KBM-7 (cell line): ENCODE results near the gene PLEKHG3.
"Not testable (repeated sequence)": the region's sequence is repeated elsewhere in the genome, so short reads cannot be mapped to it uniquely, and the experiment has no call there.

Experiments used
- DNase-seq: peaks from one replicate; pipeline ENCODE4 v3.0.0-alpha.2; 2015
- in situ Hi-C: fragments of 300-500 bp; cut with MboI; formaldehyde crosslinking; loops from 2 replicates; pipeline ENCODE4 v1.14.3; 2020; ENCODE audit warnings: low sequenced_read_pairs, low pct_unique_long_range_greater_than_20kb, mixed read lengths

PLEKHG3 gene

DNA sequence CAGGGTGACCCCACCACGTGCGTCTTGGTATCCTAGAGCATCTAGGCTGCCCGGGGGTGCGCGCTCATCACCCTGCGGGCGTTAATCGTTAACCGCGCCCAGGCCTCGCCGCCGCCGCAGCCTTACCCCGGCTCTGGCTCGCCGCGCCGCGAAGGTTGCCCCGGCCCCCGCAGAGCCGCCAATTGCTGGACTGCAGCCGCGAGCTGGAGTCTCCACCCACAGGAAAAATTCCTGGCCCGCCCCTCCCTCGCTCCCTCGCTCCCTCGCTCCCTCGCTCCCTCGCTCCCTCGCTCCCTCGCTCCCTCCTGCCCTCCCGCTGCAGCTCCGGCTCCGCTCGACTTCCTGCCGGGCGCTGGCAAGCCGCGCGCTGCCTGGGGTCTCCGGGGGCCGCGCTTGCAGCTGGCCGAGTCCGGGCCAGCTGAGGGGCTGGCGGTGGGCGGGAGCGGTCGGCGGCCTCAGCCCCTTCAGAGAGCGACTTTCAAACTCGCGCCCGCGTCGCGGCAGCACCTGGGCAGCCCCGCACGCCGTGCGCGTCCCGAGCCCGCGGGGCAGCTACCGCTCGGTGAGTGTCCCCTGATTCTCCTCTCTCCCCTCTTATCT, at the start of gene PLEKHG3:
PLEKHG3 (plus strand) TSS at position 282 of the 600 bp plus-strand sequence. CDS start 23,208 bp downstream, outside the sequence.
- in situ Hi-C loops, result no loop called here
- DNase-seq, result peak; percentile 51

DNA sequence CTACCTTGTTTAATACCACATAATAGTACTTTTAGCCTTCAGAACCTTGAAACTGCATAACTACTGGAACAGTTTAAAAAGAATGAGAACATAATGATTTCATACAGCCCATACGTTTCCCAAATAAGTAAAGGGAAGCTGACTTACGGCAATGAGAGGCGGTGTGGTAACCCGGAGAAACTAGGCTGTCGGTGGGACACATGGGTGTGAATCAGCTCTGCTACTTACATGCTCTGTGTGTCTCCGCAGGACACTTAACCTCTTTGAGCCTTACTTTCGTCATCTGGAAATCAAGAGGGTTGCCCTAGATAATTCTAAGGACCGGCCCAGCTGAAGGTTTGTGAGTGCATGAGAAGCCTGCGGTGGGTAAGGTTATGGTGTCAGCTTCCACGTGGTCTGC, 49.3 kb upstream of the PLEKHG3 start:
- in situ Hi-C loops, result no loop called here
- DNase-seq, result no peak

DNA sequence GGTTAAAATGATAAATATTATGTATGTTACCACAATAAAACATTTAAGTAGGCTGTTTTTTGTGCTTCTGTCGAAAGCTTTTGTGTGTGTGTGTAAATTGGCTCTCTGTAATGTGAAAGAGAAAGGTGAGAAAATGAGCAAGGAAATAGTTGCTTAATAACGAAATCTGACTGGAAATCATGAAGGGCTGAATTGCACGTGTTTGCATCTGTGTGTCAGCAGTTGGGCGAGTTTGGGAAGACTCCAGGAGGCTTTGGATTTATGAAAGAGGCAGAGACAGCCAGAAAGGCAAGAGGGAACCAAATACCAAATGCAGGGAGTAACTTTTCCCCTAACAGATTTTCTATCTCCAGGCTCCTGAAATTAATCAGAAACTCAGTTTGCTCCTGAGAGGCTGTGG, 47.2 kb upstream of the PLEKHG3 start:
- in situ Hi-C loops, result no loop called here
- DNase-seq, result no peak

DNA sequence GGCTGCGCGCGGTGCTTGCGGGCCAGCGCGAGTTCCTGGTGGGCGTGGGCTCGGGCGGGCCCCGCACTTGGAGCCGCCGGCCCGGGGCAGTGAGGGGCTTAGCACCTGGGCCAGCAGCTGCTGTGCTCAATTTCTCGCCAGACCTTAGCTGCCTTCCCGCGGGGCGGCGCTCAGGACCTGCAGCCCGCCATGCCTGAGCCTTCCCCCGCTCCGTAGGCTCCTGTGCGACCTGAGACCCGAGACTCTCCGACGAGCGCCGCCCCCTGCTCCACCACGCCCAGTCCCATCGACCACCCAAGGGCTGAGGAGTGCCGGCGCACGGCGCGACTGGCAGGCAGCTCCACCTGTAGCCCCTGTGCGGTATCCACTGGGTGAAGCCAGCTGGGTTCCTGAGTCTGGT, 46.0 kb upstream of the PLEKHG3 start:
- no peak for DNase-seq
- in situ Hi-C loops, result no loop called here

DNA sequence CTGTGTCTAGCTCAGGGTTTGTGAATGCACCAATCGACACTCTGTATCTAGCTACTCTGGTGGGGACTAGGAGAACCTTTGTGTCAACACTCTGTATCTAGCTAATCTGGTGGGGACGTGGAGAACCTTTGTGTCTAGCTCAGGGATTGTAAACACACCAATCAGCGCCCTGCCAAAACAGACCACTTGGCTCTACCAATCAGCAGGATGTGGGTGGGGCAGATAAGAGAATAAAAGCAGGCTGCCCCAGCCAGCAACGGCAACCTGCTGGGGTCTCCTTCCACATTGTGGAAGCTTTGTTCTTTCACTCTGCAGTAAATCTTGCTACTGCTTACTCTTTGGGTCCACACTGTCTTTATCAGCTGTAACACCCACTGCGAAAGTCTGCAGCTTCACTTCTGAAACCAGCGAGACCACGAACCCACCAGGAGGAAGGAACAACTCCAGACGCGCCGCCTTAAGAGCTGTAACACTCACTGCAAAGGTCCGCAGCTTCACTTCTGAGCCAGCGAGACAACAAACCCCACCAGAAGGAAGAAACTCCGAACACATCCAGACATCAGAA, 45.4 kb upstream of the PLEKHG3 start:
- DNase-seq, in situ Hi-C loops: not testable (repeated sequence)

DNA sequence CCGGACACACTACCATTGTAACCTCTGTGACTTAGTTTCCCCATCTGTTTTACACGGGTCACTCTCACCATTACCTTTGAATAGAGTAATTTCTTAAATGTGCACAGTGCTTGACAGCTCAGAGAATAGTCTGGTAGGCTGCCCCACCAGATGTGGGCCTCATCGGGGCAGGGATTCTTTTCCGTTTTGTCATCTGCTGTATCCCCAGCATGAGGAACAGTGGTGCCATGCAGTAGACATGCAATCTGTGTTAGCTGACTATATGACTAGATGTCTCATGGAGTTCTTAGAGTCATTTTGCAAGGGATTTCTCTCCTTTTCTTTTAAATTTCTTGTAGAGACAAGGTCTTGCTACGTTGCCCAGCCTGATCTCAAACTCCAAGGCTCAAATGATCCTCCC, 44.9 kb upstream of the PLEKHG3 start:
- in situ Hi-C loops, result no loop called here
- no peak for DNase-seq

DNA sequence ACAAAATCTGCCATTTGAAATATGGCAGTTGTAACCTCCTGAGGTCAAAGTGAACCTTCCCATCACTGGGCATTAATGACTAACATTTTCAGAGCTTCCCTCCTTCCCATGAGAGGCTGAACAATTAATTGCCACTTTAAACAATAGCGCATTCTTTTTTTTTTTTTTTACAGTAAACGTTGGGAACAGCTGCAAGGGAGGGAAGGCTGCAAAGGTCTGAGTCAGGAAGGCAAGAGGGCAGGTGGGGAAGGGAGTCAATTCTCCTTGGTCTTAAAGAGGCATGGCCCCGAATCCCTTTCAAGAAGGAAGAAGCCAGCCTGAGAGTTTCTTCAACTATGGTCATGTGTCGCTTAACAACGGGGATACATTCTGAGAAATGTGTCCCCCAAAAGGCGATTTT, 41.0 kb upstream of the PLEKHG3 start:
- in situ Hi-C loops, result no loop called here
- no peak for DNase-seq

DNA sequence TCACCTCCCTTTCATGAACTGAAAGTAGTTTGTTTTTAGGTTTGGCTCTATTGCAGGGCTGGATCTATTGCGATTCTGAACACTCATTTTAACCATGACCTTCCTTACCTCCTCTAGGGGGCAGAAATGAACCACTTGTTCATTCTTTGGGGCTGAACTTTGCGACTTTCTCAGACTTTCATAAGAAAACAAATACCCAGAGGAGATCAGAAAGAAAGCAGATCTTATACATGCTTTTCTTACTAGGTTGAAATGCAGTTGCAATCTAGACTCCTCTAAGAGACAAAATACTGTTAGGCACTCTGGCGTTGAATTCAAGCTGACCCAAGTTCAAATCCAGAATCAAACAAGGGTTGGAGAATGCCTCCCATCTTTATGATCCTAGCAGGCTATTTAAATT, 32.6 kb upstream of the PLEKHG3 start:
- DNase-seq, result peak; percentile 63
- in situ Hi-C loops, result loop anchor here (10.0 kb wide), 1 partner anchor 93 kb away; no protein-coding TSS in a partner anchor

DNA sequence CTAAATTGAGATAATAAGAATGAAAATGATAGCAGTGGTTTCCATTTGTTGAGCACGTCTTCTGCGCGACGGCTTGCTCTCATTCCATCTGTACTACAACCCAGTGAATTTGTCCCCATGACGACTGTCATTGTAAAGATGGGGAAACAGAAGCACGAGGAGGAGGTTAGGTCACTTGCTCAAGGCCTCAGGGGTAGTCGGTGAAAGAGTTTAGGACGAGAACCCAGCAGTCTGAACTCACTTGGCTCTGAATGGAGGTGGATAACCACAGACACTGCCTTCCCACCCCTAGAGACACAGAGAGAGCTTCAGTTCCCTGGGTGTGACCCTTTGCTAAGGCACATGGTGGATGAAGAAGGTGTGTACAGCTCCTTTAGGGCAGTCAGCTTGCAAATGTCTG, 30.9 kb upstream of the PLEKHG3 start:
- in situ Hi-C loops, result loop anchor here (10.0 kb wide), 1 partner anchor 91 kb away; no protein-coding TSS in a partner anchor
- DNase-seq, result no peak

DNA sequence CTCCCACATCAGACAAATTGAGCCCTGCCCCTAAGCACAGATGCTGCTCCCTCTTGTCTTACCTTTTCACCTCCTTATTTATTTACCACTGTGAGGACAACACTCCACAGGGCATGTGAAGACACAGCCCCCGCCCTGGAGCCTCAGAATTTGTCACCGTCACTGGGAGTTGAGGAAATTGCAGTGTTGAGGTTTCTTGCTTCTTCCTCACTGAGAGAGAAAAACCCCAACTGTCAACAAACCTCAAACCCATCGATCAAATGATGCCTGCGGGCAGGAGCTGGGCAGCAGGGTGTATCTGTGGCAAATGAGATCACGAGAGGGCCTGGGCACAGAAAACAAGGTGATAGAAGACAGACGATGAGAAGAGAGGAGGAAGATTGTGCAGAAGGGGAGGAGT, 30.5 kb upstream of the PLEKHG3 start:
- DNase-seq, result peak; percentile 95
- in situ Hi-C loops, result loop anchor here (10.0 kb wide), 1 partner anchor 91 kb away; no protein-coding TSS in a partner anchor

DNA sequence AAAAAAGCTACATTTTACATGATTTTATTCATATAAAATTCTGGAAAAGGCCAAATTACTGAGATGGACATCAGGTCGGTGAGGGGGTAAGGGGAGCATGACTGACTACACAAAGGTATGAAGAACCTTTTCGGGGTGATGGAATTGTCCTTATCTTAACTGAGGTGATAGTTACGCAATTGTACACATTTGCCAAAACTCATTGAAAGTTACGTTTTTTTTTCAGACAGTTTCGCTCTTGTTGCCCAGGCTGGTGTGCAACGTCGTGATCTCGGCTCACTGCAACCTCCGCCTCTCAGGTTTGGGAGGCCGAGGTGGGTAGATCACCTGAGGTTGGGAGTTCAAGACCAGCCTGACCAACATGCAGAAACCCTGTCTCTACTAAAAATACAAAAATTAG, 29.4 kb upstream of the PLEKHG3 start:
- no peak for DNase-seq
- in situ Hi-C loops, result loop anchor here (10.0 kb wide), 1 partner anchor 90 kb away; no protein-coding TSS in a partner anchor

DNA sequence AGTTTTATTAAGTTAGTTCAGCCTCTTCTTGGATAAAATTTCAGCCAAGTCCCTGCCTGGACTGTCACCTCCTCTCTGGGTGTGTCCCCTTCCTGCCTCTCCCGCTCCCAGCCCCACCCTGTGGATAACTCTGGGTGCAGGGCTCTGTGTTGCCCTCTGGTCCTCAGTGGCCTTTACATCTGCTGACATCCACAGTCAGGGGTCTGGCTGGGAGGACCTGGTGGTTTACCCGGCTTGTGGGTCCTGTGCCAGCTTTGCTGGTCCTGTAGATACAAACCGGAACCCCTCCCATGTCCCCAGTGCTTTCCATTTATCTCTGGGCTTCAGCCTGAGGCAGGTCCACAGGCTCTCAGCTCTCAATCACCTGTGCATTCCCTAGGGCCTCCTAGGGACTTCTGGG, 28.9 kb upstream of the PLEKHG3 start:
- no peak for DNase-seq
- in situ Hi-C loops, result loop anchor here (10.0 kb wide), 1 partner anchor 89 kb away; no protein-coding TSS in a partner anchor

DNA sequence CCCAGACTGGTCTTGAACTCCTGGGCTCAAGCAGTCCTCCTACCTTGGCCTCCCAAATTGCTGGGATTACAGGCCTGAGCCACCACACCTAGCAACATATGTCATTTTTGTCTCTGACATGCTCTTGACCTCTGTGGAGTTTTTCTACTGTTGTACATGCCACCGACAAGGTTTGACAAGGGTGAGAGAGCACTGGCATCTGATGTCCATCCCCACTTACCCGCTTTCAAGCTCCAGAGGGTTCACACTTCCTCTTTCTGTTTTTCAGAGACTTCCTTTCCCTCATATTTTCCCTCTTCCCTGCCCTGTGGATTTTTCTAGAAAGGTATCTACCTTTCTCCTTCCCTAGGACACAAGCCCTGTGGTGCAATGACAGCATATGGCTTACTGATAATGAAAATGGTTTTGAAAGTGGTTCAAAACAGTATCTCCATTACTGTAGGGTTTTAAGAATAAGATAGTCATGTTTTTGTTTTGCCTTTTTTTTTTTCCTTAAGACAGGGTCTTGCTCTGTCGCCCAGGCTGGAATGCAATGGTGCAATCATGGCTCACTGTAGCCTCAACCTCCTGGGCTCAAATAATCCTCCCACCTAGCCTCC, 27.7 kb upstream of the PLEKHG3 start:
- in situ Hi-C loops, result loop anchor here (10.0 kb wide), 1 partner anchor 88 kb away; no protein-coding TSS in a partner anchor
- DNase-seq, result peak; percentile 54

DNA sequence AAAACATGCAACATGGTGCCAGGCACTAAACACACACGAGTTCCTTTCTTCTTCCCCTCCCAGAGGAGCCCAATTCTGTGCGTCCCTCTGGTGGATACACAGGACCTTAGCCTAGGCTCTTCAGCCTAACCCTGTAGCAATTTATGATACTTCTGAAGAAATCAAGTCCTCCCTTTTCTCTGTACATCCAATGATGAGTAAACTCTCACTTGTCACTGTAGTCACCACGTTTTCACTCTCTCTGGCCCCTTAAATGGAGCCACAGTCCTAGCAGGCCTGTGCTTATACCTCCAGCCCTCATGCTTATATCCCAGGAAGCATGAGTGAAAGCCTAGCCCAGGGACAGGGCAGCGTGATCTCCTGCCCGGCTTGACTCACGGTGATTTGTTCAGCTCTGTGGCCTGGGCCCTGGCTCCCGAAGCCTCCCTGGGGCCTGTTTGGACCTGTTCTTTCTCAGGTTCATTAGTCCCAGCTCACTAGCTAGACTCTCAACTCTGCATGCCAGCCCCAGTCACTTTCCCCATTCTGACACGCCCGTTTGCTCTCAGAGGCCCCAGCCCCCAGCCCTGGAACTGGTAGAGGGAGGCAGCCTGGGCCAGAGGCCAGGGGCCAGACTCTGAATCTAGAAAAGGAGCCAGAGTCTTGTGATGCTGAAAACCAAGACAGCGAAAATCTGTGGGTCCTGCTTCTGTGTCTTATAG, 24.1 kb upstream of the PLEKHG3 start:
- DNase-seq, result no peak
- in situ Hi-C loops, result no loop called here

DNA sequence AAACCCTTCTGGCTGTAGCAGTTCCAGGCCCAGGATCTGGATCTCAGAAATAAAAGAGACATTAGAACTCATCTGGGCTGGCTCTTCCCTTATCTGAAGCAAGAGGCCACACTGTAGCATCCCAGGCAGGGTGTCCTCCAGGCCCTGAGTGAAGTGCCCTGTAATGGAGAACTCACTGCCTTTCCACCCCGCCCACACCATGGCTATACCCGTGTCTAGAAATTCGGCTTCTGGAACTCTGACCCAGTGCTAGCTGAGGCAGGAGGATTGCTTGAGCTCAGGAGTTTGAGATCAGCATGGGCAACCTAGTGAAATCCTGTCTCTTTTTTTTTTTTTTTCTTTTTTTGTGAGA, 23.5 kb upstream of the PLEKHG3 start:
- DNase-seq, result no peak
- in situ Hi-C loops, result no loop called here

DNA sequence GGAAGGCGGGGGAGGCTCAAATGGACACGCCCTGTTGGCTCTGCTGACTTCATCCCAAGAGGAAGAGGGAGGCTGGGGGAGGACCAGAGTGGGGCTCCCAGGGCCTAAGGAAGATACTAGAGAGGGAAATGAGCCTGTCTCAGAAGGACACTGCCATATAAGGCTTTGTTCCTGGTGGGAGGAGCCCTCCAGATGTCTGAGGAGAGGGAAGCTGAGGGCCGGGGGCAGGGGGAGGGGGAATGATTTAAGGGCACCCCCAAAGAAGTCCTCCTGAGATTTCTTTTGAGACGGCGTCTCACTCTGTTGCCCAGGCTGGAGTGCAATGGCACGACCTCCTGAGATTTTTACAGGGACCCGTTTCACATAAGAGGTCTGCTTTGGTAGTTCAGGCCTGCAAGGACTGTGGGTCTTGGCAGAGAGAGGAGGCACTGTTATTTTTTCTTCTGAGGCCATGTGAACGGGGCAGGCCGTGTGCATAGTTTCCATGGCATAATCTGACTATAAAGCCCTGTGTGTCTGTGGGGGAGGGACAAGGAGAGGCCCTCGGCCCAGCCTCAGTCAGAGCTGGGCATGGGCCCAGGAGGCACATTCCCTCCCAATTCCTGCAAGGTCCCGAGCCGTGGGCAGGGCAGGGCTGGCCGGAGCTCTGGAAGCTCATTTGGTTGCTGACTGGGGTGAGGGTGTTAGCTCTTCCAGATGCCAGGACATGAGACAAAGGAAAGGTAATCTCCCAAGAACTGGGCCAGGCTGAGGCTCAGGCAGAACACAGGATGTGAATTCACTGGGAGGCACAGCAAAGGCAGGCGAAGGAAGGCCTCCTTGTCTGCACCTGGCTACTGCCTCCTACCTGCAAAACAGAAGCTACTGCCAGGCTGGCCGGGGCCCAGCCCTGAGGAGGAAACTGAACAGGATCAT, 22.2 kb upstream of the PLEKHG3 start:
- in situ Hi-C loops, result no loop called here
- peak; percentile 33 for DNase-seq

DNA sequence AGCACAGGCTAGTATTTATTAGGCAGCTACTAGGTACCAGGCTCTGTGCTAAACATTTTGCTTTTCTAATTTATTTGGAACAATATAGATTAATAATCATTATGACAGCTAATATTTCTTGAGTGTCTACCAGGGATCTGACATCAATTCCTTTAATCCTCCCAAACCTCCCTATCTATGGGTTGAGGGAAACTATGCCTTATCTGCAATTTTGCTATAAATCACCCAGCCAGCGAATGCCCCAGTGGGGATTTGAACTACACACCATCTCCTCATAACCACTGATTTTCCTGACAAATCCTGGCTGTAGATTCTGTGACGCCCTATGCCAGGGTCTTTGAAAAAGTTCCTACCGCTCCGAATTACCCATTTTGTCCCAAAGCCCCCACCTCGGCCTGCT, 21.4 kb upstream of the PLEKHG3 start:
- no peak for DNase-seq
- in situ Hi-C loops, result no loop called here

DNA sequence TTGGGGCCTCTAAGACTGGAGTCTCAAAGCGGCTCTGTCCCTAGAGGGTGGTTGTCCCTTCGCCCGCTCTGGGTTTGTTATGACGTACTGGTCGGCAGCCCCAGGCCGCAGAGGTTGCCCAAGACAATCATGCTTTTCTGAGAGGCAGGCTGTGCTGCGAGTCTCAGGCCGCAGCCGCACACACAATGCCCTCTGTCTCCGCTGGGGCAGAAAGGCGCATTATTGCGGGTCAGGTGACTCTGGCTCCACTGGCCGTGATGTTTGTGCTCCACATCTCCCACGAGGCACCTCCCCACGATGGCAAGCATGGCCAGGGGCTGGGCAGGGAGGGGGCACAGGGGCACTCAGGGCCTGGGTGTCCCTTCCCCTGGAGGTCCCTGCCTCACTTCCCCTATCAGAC, 21.0 kb upstream of the PLEKHG3 start:
- no peak for DNase-seq
- in situ Hi-C loops, result no loop called here

DNA sequence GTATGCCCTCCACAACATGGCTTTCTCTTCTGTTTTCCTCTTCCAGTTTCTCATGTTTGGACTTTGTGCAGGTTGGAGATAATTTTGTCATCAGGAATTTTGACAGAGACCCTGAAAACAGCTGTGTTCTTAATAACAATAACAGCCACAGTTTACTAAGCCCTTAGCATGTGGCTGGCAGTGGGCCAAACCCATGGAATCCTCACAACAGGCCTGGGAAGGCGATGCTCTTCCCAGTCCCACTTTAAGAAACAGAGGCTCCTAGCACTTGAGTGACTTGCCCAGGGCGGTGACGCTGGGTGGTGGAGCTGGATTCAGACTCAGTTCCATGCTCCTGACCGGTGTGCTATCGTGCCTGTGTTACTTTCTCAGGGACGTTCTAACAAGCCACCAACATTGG, 20.1 kb upstream of the PLEKHG3 start:
- DNase-seq, result no peak
- in situ Hi-C loops, result no loop called here
